ENCODE results near the gene FANCF. TPM values are rescaled to one million over a fixed set of nuclear protein-coding genes. Genes with fewer than 3 reads are reported as not detected.

FANCF gene
- total and polyA plus RNA-seq, 7 experiments from 2014 or later: 7.4 to 25.1 (median 21.8) TPM

DNA sequence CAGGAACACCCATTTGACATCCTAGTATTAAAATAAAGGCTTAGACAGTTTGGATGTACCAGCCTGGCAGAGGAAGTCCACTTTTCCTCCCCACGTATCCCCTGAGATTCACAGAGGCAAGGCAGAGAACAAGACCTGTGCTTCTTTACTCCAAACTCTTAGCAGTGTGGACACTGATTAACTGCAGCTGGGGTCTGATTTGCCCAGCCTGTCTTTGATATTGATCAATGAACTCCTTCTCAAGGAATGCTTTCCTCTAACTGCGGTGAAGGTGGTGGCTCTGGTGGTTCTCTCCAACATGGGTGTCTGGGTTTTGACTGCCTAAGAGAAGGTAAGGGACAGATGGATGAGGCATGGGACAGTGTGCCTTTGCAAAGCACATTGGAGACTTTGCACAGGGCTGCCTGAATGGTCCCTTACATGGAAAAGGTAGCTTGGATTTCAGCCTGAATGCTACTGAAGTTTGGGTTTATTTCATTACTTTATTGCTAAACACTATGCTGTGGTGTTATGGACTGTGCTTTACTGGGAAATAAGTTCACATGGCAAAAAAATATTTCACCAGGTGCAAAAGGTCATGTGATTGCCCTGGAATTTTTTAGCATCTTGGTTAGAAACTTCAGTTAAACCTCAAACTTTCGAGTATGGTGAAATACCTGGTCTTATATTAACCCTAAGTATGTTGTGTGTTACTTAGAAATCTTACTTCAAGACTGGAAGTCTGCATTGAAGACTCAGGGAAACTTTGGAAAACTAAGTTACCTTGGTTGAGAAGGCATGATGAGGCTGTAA, 42.6 kb upstream of the FANCF start:
- Mint-ChIP-seq H3K27me3 (peaks cover 60 to 73% (median 67%) of the 10 kb centered on the region in 5 donors), H3K36me3 (no peaks in the 10 kb centered on the region), H3K4me3 (peak overlapping the region in 4 of 10 donors; percentile 4 to 94 (median 68)), H3K27ac (no peak overlapping the region), H3K4me1 (peaks cover 9 to 24% (median 13%) of the 10 kb centered on the region in 7 donors), H3K9me3 (peaks cover 0 to 1% (median 0%) of the 10 kb centered on the region in 11 donors)
- Histone ChIP-seq H3K36me3 (ENCODE audit: control insufficient read depth in 2 of 3, insufficient read depth in 3 of 3, low read length in 3 of 3) (no peaks in the 10 kb centered on the region), H3K4me1 (ENCODE audit: control insufficient read depth in 2 of 2, insufficient read depth in 2 of 2, low read length in 2 of 2) (peaks cover 0 to 5% of the 10 kb centered on the region in 2 donors), H3K9me3 (ENCODE audit: control insufficient read depth in 2 of 3, low read length in 3 of 3) (no peaks in the 10 kb centered on the region), H3K27ac (ENCODE audit: low read depth, low read length) (no peak overlapping the region), H3K27me3 (ENCODE audit: control insufficient read depth in 2 of 2, insufficient read depth in 2 of 2, low read length in 2 of 2) (peaks cover 5 to 7% of the 10 kb centered on the region in 2 donors), H3K4me3 (ENCODE audit: low read length) (no peak overlapping the region)
- no peak for ATAC-seq
- POLR2A ChIA-PET: no interaction called here
- CTCF ChIA-PET: no interaction called here
- intact Hi-C loops (cut with micrococcal nuclease): no loop called here
- no peak for DNase-seq

DNA sequence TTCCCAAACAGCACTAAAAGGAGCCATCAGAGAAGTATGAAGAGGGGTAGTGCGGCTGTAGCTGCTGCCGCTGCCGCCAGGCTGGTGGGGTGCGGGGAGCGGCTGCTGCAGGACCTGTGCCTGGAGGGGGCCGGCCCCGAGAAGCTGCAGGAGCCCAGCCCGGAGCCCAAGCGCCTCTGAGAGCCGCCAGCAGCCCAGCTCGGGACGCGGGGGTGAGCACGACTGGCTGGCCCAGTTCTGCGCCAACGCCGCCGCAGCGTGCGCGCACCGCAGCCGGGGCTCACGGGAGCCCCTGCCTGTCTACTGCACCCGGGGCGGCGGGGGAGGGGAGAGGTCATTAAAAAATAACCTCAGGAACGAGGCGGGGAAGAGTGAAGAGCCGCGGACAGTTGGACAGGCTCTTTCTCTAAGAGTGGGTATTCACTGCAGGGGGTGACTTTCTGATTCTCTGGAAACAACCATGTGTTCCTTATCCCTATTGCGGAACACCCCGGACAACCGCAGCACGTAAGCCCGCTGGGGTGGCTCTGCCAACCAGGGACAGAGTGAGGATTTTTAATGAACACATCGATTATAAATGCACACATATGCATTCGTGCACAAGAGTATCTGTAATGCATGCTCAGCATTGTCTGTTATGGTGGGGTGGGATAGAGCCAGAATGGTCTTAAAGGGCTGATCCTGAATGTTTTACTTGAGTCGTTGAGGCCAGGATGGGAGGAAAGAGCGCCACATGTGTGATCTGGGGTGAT, 41.2 kb upstream of the FANCF start:
- H3K4me3 Mint-ChIP-seq: peak overlapping the region; percentile 49 to 94 (median 73)
- no peak overlapping the region for H3K27ac ChIP-seq (ENCODE audit: low read depth, low read length)

GRCh38 chr11:22666325-22666687, 40.7 kb upstream of the FANCF start, which contains the start of gene GAS2:
Gene GAS2 (plus strand): TSS chr11:22666611. CDS start chr11:22674870, 8,259 bp downstream.
- peak within 1 kb of the TSS; percentile 49 to 94 (median 73) for H3K4me3 Mint-ChIP-seq
- no peaks in the 10 kb centered on the region for H3K36me3 Mint-ChIP-seq
- Histone ChIP-seq H3K27me3 (ENCODE audit: control insufficient read depth in 2 of 2, insufficient read depth in 2 of 2, low read length in 2 of 2) (peaks cover 5 to 7% of the 10 kb centered on the region in 2 donors), H3K9me3 (ENCODE audit: control insufficient read depth in 2 of 3, low read length in 3 of 3) (no peaks in the 10 kb centered on the region), H3K27ac (ENCODE audit: low read depth, low read length) (no peak within 1 kb of the TSS), H3K4me1 (ENCODE audit: control insufficient read depth in 2 of 2, insufficient read depth in 2 of 2, low read length in 2 of 2) (peaks cover 0 to 5% of the 10 kb centered on the region in 2 donors), H3K36me3 (ENCODE audit: control insufficient read depth in 2 of 3, insufficient read depth in 3 of 3, low read length in 3 of 3) (no peaks in the 10 kb centered on the region), H3K4me3 (ENCODE audit: low read length) (no peak within 1 kb of the TSS)
- ChIA-PET CTCF (interaction anchor here (1.2 kb wide), 1 partner anchor 122 kb away, joined by 3 read pairs; no protein-coding TSS in a partner anchor), POLR2A (interaction anchor here (0.9 kb wide), 1 partner anchor 24 kb away, joined by 4 read pairs; no protein-coding TSS in a partner anchor)
- ATAC-seq (no peak), DNase-seq (peak in 1 of 9 donors; percentile 3)
- H3K27ac Mint-ChIP-seq: peak within 1 kb of the TSS in 1 of 9 donors; percentile 54
- intact Hi-C loops (cut with micrococcal nuclease): loop anchor here in 1 of 2 donors (2.0 kb wide), 1 partner anchor 42 kb away; the partner anchor contains the start of gene FANCF
- H3K4me1 Mint-ChIP-seq: peaks cover 9 to 24% (median 13%) of the 10 kb centered on the region in 7 donors
- peaks cover 59 to 67% (median 65%) of the 10 kb centered on the region in 5 donors for H3K27me3 Mint-ChIP-seq
- peaks cover 0 to 1% (median 0%) of the 10 kb centered on the region in 11 donors for H3K9me3 Mint-ChIP-seq

More for the DNA sequence above, 41.2 kb upstream of the FANCF start:
- intact Hi-C loops (cut with micrococcal nuclease): loop anchor here in 1 of 2 donors (2.0 kb wide), 1 partner anchor 42 kb away; the partner anchor contains the start of gene FANCF
- Histone ChIP-seq H3K27me3 (ENCODE audit: control insufficient read depth in 2 of 2, insufficient read depth in 2 of 2, low read length in 2 of 2) (peaks cover 5 to 7% of the 10 kb centered on the region in 2 donors), H3K9me3 (ENCODE audit: control insufficient read depth in 2 of 3, low read length in 3 of 3) (no peaks in the 10 kb centered on the region), H3K36me3 (ENCODE audit: control insufficient read depth in 2 of 3, insufficient read depth in 3 of 3, low read length in 3 of 3) (no peaks in the 10 kb centered on the region), H3K4me1 (ENCODE audit: control insufficient read depth in 2 of 2, insufficient read depth in 2 of 2, low read length in 2 of 2) (peaks cover 0 to 5% of the 10 kb centered on the region in 2 donors), H3K4me3 (ENCODE audit: low read length) (no peak overlapping the region)
- POLR2A ChIA-PET: no interaction called here
- Mint-ChIP-seq H3K9me3 (peaks cover 0 to 1% (median 0%) of the 10 kb centered on the region in 11 donors), H3K4me1 (peaks cover 9 to 24% (median 13%) of the 10 kb centered on the region in 7 donors), H3K27me3 (peaks cover 60 to 67% (median 66%) of the 10 kb centered on the region in 5 donors), H3K36me3 (no peaks in the 10 kb centered on the region), H3K27ac (peak overlapping the region in 1 of 9 donors; percentile 54)
- ATAC-seq (peak; percentile 31), DNase-seq (peak in 4 of 9 donors; percentile 11 to 32 (median 20))
- CTCF ChIA-PET: interaction anchor here (1.2 kb wide), 1 partner anchor 121 kb away, joined by 3 read pairs; no protein-coding TSS in a partner anchor

- no peak overlapping the region for H3K4me3 Mint-ChIP-seq
- H3K27me3 Mint-ChIP-seq: peaks cover 7 to 14% (median 10%) of the 10 kb centered on the region in 5 donors
- intact Hi-C loops (cut with micrococcal nuclease): loop anchor here in 1 of 2 donors (5.0 kb wide), 1 partner anchor 37 kb away; no protein-coding TSS in a partner anchor
- no peaks in the 10 kb centered on the region for H3K36me3 ChIP-seq (ENCODE audit: control insufficient read depth in 2 of 3, insufficient read depth in 3 of 3, low read length in 3 of 3)
- no peaks in the 10 kb centered on the region for H3K9me3 ChIP-seq (ENCODE audit: control insufficient read depth in 2 of 3, low read length in 3 of 3)
- no peaks in the 10 kb centered on the region for H3K27me3 ChIP-seq (ENCODE audit: control insufficient read depth in 2 of 2, insufficient read depth in 2 of 2, low read length in 2 of 2)
- no peak overlapping the region for H3K27ac Mint-ChIP-seq
- H3K36me3 Mint-ChIP-seq: no peaks in the 10 kb centered on the region
- DNase-seq: no peak
- peaks cover 10 to 36% (median 27%) of the 10 kb centered on the region in 7 donors for H3K4me1 Mint-ChIP-seq
- ChIA-PET POLR2A (no interaction called here), CTCF (no interaction called here)
- H3K4me3 ChIP-seq (ENCODE audit: low read length): no peak overlapping the region
- peaks cover 8 to 11% of the 10 kb centered on the region in 2 donors for H3K4me1 ChIP-seq (ENCODE audit: control insufficient read depth in 2 of 2, insufficient read depth in 2 of 2, low read length in 2 of 2)
- no peak for ATAC-seq
- H3K9me3 Mint-ChIP-seq: no peaks in the 10 kb centered on the region
- H3K27ac ChIP-seq (ENCODE audit: low read depth, low read length): no peak overlapping the region
Measured at GRCh38 chr11:22659783-22660182, 34.2 kb upstream of the FANCF start.

DNA sequence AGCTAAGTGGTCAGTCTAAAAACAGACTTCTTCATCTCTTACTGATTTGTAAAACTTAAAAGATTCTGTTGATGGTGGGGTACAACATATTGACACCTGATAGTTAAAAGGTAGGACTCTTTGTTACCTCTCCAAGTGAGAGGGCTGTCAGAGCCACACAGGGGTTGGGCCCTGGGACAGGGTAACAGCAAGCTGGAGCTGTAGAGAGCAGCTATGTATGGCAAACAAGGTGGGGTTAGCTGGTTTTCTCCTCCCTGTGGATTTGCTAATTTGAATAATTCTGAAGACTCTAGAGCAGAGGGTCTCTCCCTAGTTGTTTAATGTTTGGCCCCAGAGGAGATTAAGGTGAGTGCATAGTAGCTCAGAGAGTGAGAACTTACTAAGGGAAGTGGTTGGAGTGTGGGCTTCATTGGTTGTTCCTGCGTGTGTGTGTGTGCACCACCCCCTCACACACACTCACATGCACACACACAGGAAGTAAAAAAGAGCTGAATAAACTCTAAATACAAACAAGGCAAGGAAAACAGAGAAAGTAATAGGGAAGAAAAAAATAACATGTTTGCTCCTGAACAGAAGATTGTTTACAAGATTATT, 31.6 kb upstream of the FANCF start:
- no peak overlapping the region for H3K4me3 ChIP-seq (ENCODE audit: low read length)
- no peaks in the 10 kb centered on the region for H3K36me3 ChIP-seq (ENCODE audit: control insufficient read depth in 2 of 3, insufficient read depth in 3 of 3, low read length in 3 of 3)
- H3K27me3 ChIP-seq (ENCODE audit: control insufficient read depth in 2 of 2, insufficient read depth in 2 of 2, low read length in 2 of 2): no peaks in the 10 kb centered on the region
- peak overlapping the region; percentile 14 to 89 (median 31) for H3K27ac Mint-ChIP-seq
- POLR2A ChIA-PET: interaction anchor here (1.0 kb wide), 1 partner anchor 31 kb away, joined by 3 read pairs; the partner anchor contains the start of gene FANCF
- CTCF ChIA-PET: interaction anchor here (1.3 kb wide), 1 partner anchor 33 kb away, joined by 3 read pairs; no protein-coding TSS in a partner anchor
- H3K27ac ChIP-seq (ENCODE audit: low read depth, low read length): no peak overlapping the region
- ATAC-seq (peak; percentile 80), DNase-seq (peak in 6 of 9 donors; percentile 7 to 52 (median 34))
- H3K27me3 Mint-ChIP-seq: peaks cover 0 to 2% (median 0%) of the 10 kb centered on the region in 5 donors
- peaks cover 8 to 11% of the 10 kb centered on the region in 2 donors for H3K4me1 ChIP-seq (ENCODE audit: control insufficient read depth in 2 of 2, insufficient read depth in 2 of 2, low read length in 2 of 2)
- peaks cover 0 to 6% (median 2%) of the 10 kb centered on the region in 5 donors for H3K36me3 Mint-ChIP-seq
- H3K9me3 ChIP-seq (ENCODE audit: control insufficient read depth in 2 of 3, low read length in 3 of 3): no peaks in the 10 kb centered on the region
- H3K9me3 Mint-ChIP-seq: peaks cover 0 to 6% (median 0%) of the 10 kb centered on the region in 11 donors
- peak overlapping the region in 7 of 10 donors; percentile 0 to 64 (median 46) for H3K4me3 Mint-ChIP-seq
- H3K4me1 Mint-ChIP-seq: peaks cover 12 to 36% (median 30%) of the 10 kb centered on the region in 7 donors
- intact Hi-C loops (cut with micrococcal nuclease): loop anchor here in 1 of 2 donors (5.0 kb wide), 1 partner anchor 35 kb away; no protein-coding TSS in a partner anchor
